Naive thymus-derived CD8-positive, alpha-beta T cell (primary cell): ENCODE data around the gene PPM1H. TPM values are rescaled to one million over a fixed set of nuclear protein-coding genes. Genes with fewer than 3 reads are reported as not detected.
"Not testable (repeated sequence)": the region's sequence is repeated elsewhere in the genome, so short reads cannot be mapped to it uniquely, and the experiment has no call there.

Source experiments
- ATAC-seq, 2 donors: fragments of 150-1000 bp; cut with Tn5 transposase in 1 of 2; sonication (Bioruptor Pico), chemical (Tn5 transposase) in 1 of 2; 1 replicate in 1 of 2; 2 replicates in 1 of 2; pipeline ENCODE4 v1.10.0; 2021; ENCODE audit warnings: mild to moderate bottlenecking in 2 of 2, moderate library complexity in 2 of 2
- POLR2A ChIA-PET: fragments of 350-600 bp; sonication (Branson Sonifier 250); formaldehyde crosslinking; loops from one replicate; lab custom pipeline; 2021; ENCODE audit warnings: antibody characterized with exemption; lab: Charles Lee
- DNase-seq, 10 donors: peaks; one replicate each; pipeline versions ENCODE4 v3.0.0 to v3.0.0-alpha.2; 2020 to 2022
- H3K27ac Mint-ChIP-seq, 10 donors: one replicate each; pipeline ENCODE4 v1.8.0; 2020 to 2022; ENCODE audit warnings: mild to moderate bottlenecking in 10 of 10, mixed read lengths in 10 of 10, moderate library complexity in 4 of 10, inconsistent platforms in 1 of 10
- H3K27me3 Mint-ChIP-seq, 5 donors: one replicate each; pipeline ENCODE4 v1.8.0; 2021 to 2022; ENCODE audit warnings: mixed read lengths in 5 of 5
- H3K36me3 Mint-ChIP-seq, 3 donors: one replicate each; pipeline ENCODE4 v1.8.0; 2020 to 2022; ENCODE audit warnings: mixed read lengths in 3 of 3, mild to moderate bottlenecking in 2 of 3, inconsistent platforms in 1 of 3
- H3K4me1 Mint-ChIP-seq, 4 donors: one replicate each; pipeline ENCODE4 v1.8.0; 2021 to 2022; ENCODE audit warnings: mixed read lengths in 4 of 4
- H3K4me3 Mint-ChIP-seq, 10 donors: one replicate each; pipeline ENCODE4 v1.8.0; 2020 to 2022; ENCODE audit warnings: mild to moderate bottlenecking in 10 of 10, mixed read lengths in 10 of 10, moderate library complexity in 6 of 10, inconsistent platforms in 1 of 10
- H3K9me3 Mint-ChIP-seq, 9 donors: one replicate each; pipeline ENCODE4 v1.8.0; 2020 to 2022; ENCODE audit warnings: mixed read lengths in 9 of 9, mild to moderate bottlenecking in 3 of 9, inconsistent platforms in 1 of 9, moderate library complexity in 1 of 9
- polyA plus RNA-seq, 3 donors: library from polyadenylated mRNA; unstranded; fragments of 300-500 nt; fragmentation: Illumina TruSeq; gene quantifications; one replicate each; pipeline ENCODE4 v1.2.3, GENCODE V29; 2021
- total RNA-seq, 8 experiments: library from RNA in 2 of 8; stranded (reverse) in 2 of 8; gene quantifications; one replicate each; pipeline ENCODE4 v1.2.3 and lab custom pipeline; 2021 to 2026

PPM1H gene
- total and polyA plus RNA-seq, 5 experiments from 2014 or later, result not detected

DNA sequence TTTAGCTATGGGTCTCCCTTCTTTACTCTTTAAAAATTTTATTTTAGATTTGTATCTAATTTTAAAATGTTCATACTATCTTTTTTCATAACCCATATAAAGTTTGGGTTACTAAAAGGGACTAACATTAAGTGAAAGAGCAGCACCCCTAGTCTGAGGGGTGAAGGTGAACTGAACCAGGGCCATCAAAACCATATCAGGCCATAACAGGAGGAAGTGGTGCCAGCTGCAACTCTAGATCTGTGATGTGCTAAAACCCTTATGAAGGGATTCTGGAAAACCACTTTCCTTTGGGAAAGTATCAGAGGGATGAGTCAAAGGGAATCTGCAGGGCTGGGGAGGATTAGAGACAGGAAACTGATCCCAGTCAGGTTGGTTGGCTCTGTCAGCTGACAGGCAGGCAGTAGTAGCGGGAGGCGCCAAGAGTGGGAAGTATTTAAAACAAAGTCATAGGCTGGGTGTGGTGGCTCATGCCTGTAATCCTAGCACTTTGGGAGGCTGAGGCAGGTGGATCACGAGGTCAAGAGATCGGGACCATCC, 162.5 kb downstream of the PPM1H start:
- Mint-ChIP-seq H3K4me3 (no peak overlapping the region), H3K27me3 (peaks cover 0 to 2% (median 0%) of the 10 kb centered on the region in 5 donors), H3K36me3 (no peaks in the 10 kb centered on the region), H3K4me1 (no peaks in the 10 kb centered on the region), H3K9me3 (no peaks in the 10 kb centered on the region), H3K27ac (peak overlapping the region in 1 of 10 donors; percentile 60)
- ATAC-seq, result no peak
- no peak for DNase-seq
- POLR2A ChIA-PET, result no interaction called here

DNA sequence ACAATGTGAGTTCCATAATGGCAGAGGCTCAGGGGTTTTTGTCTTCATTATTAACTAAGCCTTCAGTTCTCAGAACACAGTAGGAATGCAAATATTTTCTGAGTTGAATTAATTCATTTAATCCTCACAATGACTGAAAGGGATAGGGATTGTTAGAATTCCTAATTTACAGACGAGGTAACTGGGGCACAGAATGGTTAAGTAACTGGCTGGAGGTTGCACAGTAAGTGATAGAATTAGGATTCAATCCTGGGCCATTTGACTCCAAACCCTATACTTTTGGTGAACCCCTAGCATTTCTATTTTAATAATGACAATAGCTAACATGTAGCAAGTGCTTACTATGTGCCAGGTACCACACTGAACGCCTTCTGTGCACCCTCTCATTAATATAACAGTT, 163.1 kb downstream of the PPM1H start:
- Mint-ChIP-seq H3K4me1 (no peaks in the 10 kb centered on the region), H3K27ac (no peak overlapping the region), H3K36me3 (no peaks in the 10 kb centered on the region), H3K4me3 (no peak overlapping the region), H3K27me3 (peaks cover 0 to 2% (median 0%) of the 10 kb centered on the region in 5 donors), H3K9me3 (no peaks in the 10 kb centered on the region)
- POLR2A ChIA-PET, result interaction anchor here (1.0 kb wide), 1 partner anchor 9 kb away, joined by 5 read pairs; no protein-coding TSS in a partner anchor
- ATAC-seq, result no peak
- no peak for DNase-seq

DNA sequence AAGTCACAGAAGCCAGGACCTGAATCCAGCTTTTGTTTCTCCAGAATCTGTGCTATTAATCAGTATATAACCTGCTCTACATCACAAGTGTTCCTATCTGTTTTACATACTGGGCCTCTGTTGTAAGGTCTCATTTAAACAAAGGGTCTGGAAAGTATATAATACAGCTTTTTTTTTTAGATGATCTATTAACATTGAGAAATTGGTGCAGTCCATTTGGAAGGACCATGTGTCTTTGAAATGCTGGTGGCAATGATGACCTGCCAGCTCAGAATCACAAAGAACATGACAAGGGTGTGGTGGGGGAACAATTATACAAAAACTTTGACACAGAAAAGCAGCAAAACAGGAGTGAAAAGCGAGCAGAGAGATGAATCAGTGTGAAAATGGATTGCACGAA, 164.6 kb downstream of the PPM1H start:
- ATAC-seq, result no peak
- H3K27ac Mint-ChIP-seq, result no peak overlapping the region
- no peaks in the 10 kb centered on the region for H3K9me3 Mint-ChIP-seq
- peaks cover 0 to 2% (median 0%) of the 10 kb centered on the region in 5 donors for H3K27me3 Mint-ChIP-seq
- no peak for DNase-seq
- POLR2A ChIA-PET, result no interaction called here
- H3K36me3 Mint-ChIP-seq, result no peaks in the 10 kb centered on the region
- H3K4me3 Mint-ChIP-seq, result no peak overlapping the region
- H3K4me1 Mint-ChIP-seq, result no peaks in the 10 kb centered on the region

DNA sequence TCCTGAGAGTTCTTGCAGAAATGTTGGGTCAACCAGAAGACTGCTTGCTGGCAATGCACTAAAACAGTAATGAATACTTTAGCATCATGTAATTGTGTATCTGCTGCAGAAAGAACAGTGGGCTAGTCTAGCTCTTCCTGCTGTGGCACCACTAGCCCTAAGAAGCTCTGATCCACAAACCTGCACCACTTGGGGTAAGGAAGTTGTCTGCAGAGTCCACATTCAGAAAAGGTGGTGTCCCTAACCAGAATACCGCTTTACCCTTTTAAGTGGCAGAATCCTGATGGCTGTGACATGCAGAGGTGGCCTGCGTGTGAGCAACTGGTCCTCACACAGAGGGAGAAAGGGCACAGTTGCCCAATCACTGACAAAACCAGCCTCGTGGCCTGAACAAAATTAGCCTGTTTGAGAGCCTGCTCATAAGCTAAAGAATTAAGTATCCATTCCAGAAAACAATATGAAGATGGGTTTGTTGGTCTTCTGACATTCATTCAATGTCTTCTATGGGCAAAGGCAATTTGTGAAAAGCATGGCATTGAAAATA, 165.8 kb downstream of the PPM1H start:
- no peak overlapping the region for H3K27ac Mint-ChIP-seq
- peaks cover 0 to 2% (median 0%) of the 10 kb centered on the region in 5 donors for H3K27me3 Mint-ChIP-seq
- POLR2A ChIA-PET, result no interaction called here
- DNase-seq (no peak), ATAC-seq (no peak)
- H3K9me3 Mint-ChIP-seq, result no peaks in the 10 kb centered on the region
- no peak overlapping the region for H3K4me3 Mint-ChIP-seq
- no peaks in the 10 kb centered on the region for H3K4me1 Mint-ChIP-seq
- no peaks in the 10 kb centered on the region for H3K36me3 Mint-ChIP-seq

- Mint-ChIP-seq H3K27ac (peak overlapping the region in 1 of 10 donors; percentile 9), H3K4me1 (no peaks in the 10 kb centered on the region), H3K4me3 (no peak overlapping the region), H3K27me3 (peaks cover 0 to 2% (median 0%) of the 10 kb centered on the region in 5 donors), H3K9me3 (no peaks in the 10 kb centered on the region), H3K36me3 (no peaks in the 10 kb centered on the region)
- DNase-seq (no peak), ATAC-seq (no peak)
- POLR2A ChIA-PET, result no interaction called here
Measured at GRCh38 chr12:62767946-62768345, 167.0 kb downstream of the PPM1H start.

DNA sequence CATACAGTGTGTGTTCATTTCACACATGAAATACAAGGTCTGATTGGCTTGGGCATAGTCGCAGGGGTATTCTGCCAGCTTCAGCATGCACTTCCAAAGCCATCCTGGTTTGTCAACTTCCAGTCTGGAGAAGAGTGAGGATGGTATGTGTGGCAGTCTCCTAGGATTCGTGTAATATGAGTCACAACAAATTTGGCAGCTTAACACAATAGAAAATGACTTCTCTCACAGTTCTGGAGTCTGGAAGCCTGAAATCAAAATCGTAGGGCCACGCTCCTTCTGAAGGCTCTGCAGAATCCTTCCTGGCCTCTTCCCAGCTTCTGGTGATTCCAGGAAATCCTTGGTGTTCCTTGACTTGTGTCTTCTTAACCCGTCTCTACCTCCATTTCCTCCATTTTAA, 167.5 kb downstream of the PPM1H start:
- no peak for ATAC-seq
- peaks cover 0 to 2% (median 0%) of the 10 kb centered on the region in 5 donors for H3K27me3 Mint-ChIP-seq
- POLR2A ChIA-PET, result no interaction called here
- H3K9me3 Mint-ChIP-seq, result no peaks in the 10 kb centered on the region
- H3K4me3 Mint-ChIP-seq, result no peak overlapping the region
- H3K36me3 Mint-ChIP-seq, result no peaks in the 10 kb centered on the region
- DNase-seq, result no peak
- no peaks in the 10 kb centered on the region for H3K4me1 Mint-ChIP-seq
- H3K27ac Mint-ChIP-seq, result no peak overlapping the region

DNA sequence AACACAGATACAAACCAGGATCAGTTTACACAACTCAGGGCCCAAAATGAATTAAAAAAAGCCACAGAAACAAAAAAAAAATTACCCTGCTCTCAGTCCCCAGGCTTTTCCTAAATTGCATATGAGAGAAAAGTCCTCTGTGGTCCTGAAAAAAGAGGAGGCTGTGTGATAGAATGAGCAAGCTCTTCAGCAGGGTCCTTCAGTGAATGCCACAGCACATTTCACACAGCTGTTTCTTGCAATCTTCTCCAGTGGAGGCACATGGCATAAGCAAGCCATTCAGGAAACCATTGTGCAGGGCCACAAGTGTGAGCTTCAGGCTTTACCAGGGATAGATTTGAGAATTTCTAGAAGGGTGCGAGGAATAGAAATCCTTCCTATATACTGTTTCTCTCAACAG, 168.5 kb downstream of the PPM1H start:
- DNase-seq (no peak), ATAC-seq (no peak)
- no peaks in the 10 kb centered on the region for H3K4me1 Mint-ChIP-seq
- no peak overlapping the region for H3K4me3 Mint-ChIP-seq
- H3K27ac Mint-ChIP-seq, result no peak overlapping the region
- POLR2A ChIA-PET, result interaction anchor here (0.7 kb wide), 1 partner anchor 194 kb away, joined by 3 read pairs; no protein-coding TSS in a partner anchor
- no peaks in the 10 kb centered on the region for H3K9me3 Mint-ChIP-seq
- H3K27me3 Mint-ChIP-seq, result peaks cover 0 to 2% (median 0%) of the 10 kb centered on the region in 5 donors
- H3K36me3 Mint-ChIP-seq, result no peaks in the 10 kb centered on the region

DNA sequence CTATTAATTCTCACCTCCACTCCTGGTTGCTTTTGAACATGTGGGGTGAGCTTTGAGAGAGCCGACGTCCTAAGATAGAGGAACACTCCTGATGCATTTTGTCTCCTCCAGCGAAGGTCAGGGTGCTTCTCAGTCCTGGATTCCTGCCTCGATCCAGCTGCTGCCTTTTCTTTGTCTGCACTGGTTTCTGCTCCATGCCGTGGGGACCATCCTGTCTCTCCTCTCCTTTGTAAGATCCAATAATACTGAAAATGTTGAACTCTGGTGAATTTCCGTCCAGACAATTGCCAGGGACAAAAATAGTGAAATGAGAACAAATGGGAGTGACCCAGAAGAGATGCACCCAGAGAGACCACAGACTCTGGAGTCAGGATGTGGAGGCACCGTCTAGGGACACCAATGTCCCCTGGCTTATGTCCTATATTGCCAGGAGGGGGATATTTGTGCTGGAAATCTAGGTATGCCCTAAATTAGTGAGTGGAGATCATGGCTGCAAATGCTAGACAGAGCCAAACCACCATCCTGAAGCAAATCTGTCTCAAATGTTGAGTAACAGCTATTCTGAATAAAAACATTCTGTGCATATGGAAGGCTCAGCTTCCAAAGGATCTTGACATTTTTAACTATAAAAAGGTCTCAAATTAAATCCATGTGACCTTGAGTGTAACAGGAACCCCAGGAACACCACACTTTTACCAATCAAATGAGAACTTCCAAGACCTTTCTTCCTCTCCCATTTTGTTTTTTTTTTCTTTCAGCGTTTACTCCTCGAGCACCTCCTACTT, 170.9 kb downstream of the PPM1H start:
- POLR2A ChIA-PET, result no interaction called here
- Mint-ChIP-seq H3K4me1 (no peaks in the 10 kb centered on the region), H3K9me3 (no peaks in the 10 kb centered on the region), H3K27me3 (peaks cover 2 to 16% (median 4%) of the 10 kb centered on the region in 5 donors), H3K27ac (peak overlapping the region in 1 of 10 donors; percentile 15), H3K36me3 (no peaks in the 10 kb centered on the region), H3K4me3 (no peak overlapping the region)
- ATAC-seq, result no peak
- no peak for DNase-seq

GRCh38 chr12:62763312-62763711, 171.6 kb downstream of the PPM1H start:
- H3K9me3 Mint-ChIP-seq, result no peaks in the 10 kb centered on the region
- ATAC-seq (no peak), DNase-seq (no peak)
- peaks cover 2 to 16% (median 4%) of the 10 kb centered on the region in 5 donors for H3K27me3 Mint-ChIP-seq
- no peaks in the 10 kb centered on the region for H3K4me1 Mint-ChIP-seq
- H3K27ac Mint-ChIP-seq, result no peak overlapping the region
- POLR2A ChIA-PET, result no interaction called here
- H3K36me3 Mint-ChIP-seq, result no peaks in the 10 kb centered on the region
- no peak overlapping the region for H3K4me3 Mint-ChIP-seq

- Mint-ChIP-seq H3K4me1 (no peaks in the 10 kb centered on the region), H3K4me3 (no peak overlapping the region), H3K9me3 (no peaks in the 10 kb centered on the region), H3K36me3 (no peaks in the 10 kb centered on the region), H3K27ac (no peak overlapping the region), H3K27me3 (peaks cover 2 to 16% (median 4%) of the 10 kb centered on the region in 5 donors)
- DNase-seq (no peak), ATAC-seq (no peak)
- POLR2A ChIA-PET, result no interaction called here
Measured at GRCh38 chr12:62762645-62763044, 172.3 kb downstream of the PPM1H start.

- Mint-ChIP-seq H3K4me1 (no peaks in the 10 kb centered on the region), H3K36me3 (no peaks in the 10 kb centered on the region), H3K27me3 (peaks cover 2 to 16% (median 4%) of the 10 kb centered on the region in 5 donors), H3K9me3 (no peaks in the 10 kb centered on the region), H3K27ac (no peak overlapping the region), H3K4me3 (no peak overlapping the region)
- no peak for ATAC-seq
- no peak for DNase-seq
- POLR2A ChIA-PET, result no interaction called here
Measured at GRCh38 chr12:62761658-62762057, 173.3 kb downstream of the PPM1H start.

- Mint-ChIP-seq H3K27ac (no peak overlapping the region), H3K9me3 (no peaks in the 10 kb centered on the region), H3K27me3 (peaks cover 2 to 16% (median 4%) of the 10 kb centered on the region in 5 donors), H3K36me3 (no peaks in the 10 kb centered on the region), H3K4me3 (no peak overlapping the region), H3K4me1 (no peaks in the 10 kb centered on the region)
- POLR2A ChIA-PET, result no interaction called here
- ATAC-seq, result no peak
- no peak for DNase-seq
Measured at GRCh38 chr12:62760779-62761178, 174.2 kb downstream of the PPM1H start.

GRCh38 chr12:62760341-62760740, 174.6 kb downstream of the PPM1H start:
- H3K9me3 Mint-ChIP-seq, H3K4me3 Mint-ChIP-seq, DNase-seq, POLR2A ChIA-PET, ATAC-seq, H3K36me3 Mint-ChIP-seq, H3K4me1 Mint-ChIP-seq, H3K27ac Mint-ChIP-seq: not testable (repeated sequence)
- H3K27me3 Mint-ChIP-seq, result peaks cover 2 to 16% (median 4%) of the 10 kb centered on the region in 5 donors
